AG04450 (cell line): ENCODE results near the gene NDUFB10. TPM values are rescaled to one million over a fixed set of nuclear protein-coding genes. Genes with fewer than 3 reads are reported as not detected.
"Not testable (repeated sequence)": the region's sequence is repeated elsewhere in the genome, so short reads cannot be mapped to it uniquely, and the experiment has no call there.

Experiments used
- CTCF ChIA-PET: fragments of 300-600, 350-600 bp; formaldehyde crosslinking; extraction: SDS; loops from one replicate; lab custom pipeline; 2022; ENCODE audit warnings: antibody characterized with exemption, inconsistent platforms; lab: Charles Lee
- POLR2A ChIA-PET: fragments of 350-600 bp; formaldehyde crosslinking; extraction: SDS; loops from one replicate; lab custom pipeline; 2021; ENCODE audit warnings: antibody characterized with exemption, inconsistent platforms; lab: Yijun Ruan, JAX
- DNase-seq: peaks from one replicate; pipeline ENCODE4 v3.0.0-alpha.2; 2011; ENCODE audit warnings: low read depth, low spot score
- H3K27ac ChIP-seq: one replicate; pipeline ENCODE4 v1.5.1; 2012; ENCODE audit warnings: low read depth, low read length, control low read depth
- H3K27me3 ChIP-seq: one replicate; pipeline ENCODE4 v1.6.0; 2012; ENCODE audit warnings: low read length; ENCODE audit not compliant: control insufficient read depth, insufficient read depth
- H3K4me3 ChIP-seq: 2 replicates; pipeline ENCODE4 v1.5.1; 2011; ENCODE audit warnings: mild to moderate bottlenecking, low read depth, low read length, control low read depth
- H3K9me3 ChIP-seq: 2 replicates; pipeline ENCODE4 v1.5.1; 2012; ENCODE audit warnings: low read length; ENCODE audit not compliant: control insufficient read depth, insufficient read depth
- polyA plus RNA-seq: library from polyadenylated mRNA; depleted of rRNA; stranded (reverse); fragments of >200 nt; gene quantifications from 2 replicates; pipeline ENCODE4 v1.2.3, GENCODE V29; 2011
- TF ChIP-seq, protein P1 (sequence below): IDR thresholded peaks from 2 replicates; pipeline ENCODE4 v1.5.1; 2011; ENCODE audit warnings: low read depth, low read length, control low read depth, inconsistent platforms

NDUFB10 gene
- polyA plus RNA-seq, 1 experiment: 126 TPM

DNA sequence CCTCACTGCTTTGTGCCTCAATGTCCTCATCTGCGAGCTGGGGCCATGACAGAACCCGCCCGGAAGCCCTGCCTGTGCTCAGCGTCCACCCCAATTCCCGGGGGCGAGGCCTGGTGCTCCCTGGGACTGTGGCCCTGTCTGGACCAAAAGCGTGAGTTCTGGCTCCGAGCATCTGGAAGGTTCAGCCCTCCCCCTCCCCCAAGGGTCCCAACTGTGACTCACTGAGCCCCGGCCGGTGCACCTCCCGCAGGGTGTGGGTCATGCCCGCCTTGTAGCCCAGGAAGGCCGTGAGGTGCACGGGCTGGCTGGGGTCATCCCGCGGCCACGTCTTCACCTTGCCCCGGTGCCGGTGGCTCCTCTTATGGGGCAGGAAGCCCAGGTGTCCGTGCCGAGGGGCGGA is 5.6 kb upstream of the NDUFB10 start:
- no peak overlapping the region for H3K27ac ChIP-seq
- H3K4me3 ChIP-seq: no peak overlapping the region
- POLR2A ChIA-PET: interaction anchor here (1.1 kb wide), 1 partner anchor 11 kb away, joined by 4 read pairs; the partner anchor contains the start of gene RPS2
- no peaks in the 10 kb centered on the region for H3K27me3 ChIP-seq
- TF ChIP-seq, protein P1, sequence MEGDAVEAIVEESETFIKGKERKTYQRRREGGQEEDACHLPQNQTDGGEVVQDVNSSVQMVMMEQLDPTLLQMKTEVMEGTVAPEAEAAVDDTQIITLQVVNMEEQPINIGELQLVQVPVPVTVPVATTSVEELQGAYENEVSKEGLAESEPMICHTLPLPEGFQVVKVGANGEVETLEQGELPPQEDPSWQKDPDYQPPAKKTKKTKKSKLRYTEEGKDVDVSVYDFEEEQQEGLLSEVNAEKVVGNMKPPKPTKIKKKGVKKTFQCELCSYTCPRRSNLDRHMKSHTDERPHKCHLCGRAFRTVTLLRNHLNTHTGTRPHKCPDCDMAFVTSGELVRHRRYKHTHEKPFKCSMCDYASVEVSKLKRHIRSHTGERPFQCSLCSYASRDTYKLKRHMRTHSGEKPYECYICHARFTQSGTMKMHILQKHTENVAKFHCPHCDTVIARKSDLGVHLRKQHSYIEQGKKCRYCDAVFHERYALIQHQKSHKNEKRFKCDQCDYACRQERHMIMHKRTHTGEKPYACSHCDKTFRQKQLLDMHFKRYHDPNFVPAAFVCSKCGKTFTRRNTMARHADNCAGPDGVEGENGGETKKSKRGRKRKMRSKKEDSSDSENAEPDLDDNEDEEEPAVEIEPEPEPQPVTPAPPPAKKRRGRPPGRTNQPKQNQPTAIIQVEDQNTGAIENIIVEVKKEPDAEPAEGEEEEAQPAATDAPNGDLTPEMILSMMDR: no peak
- CTCF ChIA-PET: no interaction called here
- DNase-seq: no peak
- H3K9me3 ChIP-seq: peaks cover 3% of the 10 kb centered on the region; the same call in 1 of the 2 replicates

GRCh38 chr16:1957434-1958142 is 1.8 kb upstream of the NDUFB10 start:
- H3K27me3 ChIP-seq, H3K27ac ChIP-seq, DNase-seq, H3K9me3 ChIP-seq, H3K4me3 ChIP-seq: not testable (repeated sequence)
- ChIA-PET CTCF (interaction anchor here (2.2 kb wide), 1 partner anchor 183 kb away, joined by 7 read pairs; no protein-coding TSS in a partner anchor), POLR2A (interaction anchor here (1.1 kb wide), 1 partner anchor 14 kb away, joined by 6 read pairs; the partner anchor contains the start of gene MSRB1)

- CTCF ChIA-PET: interaction anchor here (2.2 kb wide), 1 partner anchor 182 kb away, joined by 7 read pairs; no protein-coding TSS in a partner anchor
- H3K9me3 ChIP-seq, POLR2A ChIA-PET, DNase-seq, H3K4me3 ChIP-seq, H3K27ac ChIP-seq, H3K27me3 ChIP-seq: not testable (repeated sequence)
Observed at GRCh38 chr16:1958143-1958491, 1.2 kb upstream of the NDUFB10 start.

- peak overlapping the region; percentile 43 for H3K4me3 ChIP-seq
- TF ChIP-seq, protein P1: no peak
- peak overlapping the region; percentile 21 for H3K27ac ChIP-seq
- CTCF ChIA-PET: interaction anchor here (2.2 kb wide), 1 partner anchor 182 kb away, joined by 7 read pairs; no protein-coding TSS in a partner anchor
- no peaks in the 10 kb centered on the region for H3K27me3 ChIP-seq
- POLR2A ChIA-PET: no interaction called here
- H3K9me3 ChIP-seq: peaks cover 3% of the 10 kb centered on the region; the same call in 1 of the 2 replicates
- no peak for DNase-seq
Observed at GRCh38 chr16:1958715-1959268, 546 bp upstream of the NDUFB10 start.

- peak overlapping the region; percentile 86 for H3K4me3 ChIP-seq
- no peaks in the 10 kb centered on the region for H3K27me3 ChIP-seq
- ChIA-PET POLR2A (interaction anchor here (0.6 to 1.7 kb wide), 6 partner anchors 10 to 194 kb away, joined by 3 to 9 read pairs (median 6); partner anchors contain the start of genes MSRB1, RAB26, TBL3 and TRAF7), CTCF (interaction anchor here (1.7 kb wide), 1 partner anchor 180 kb away, joined by 5 read pairs; no protein-coding TSS in a partner anchor)
- H3K27ac ChIP-seq: peak overlapping the region; percentile 40
- H3K9me3 ChIP-seq: peaks cover 3% of the 10 kb centered on the region; the same call in 1 of the 2 replicates
- TF ChIP-seq, protein P1: no peak
- DNase-seq: no peak
Observed at GRCh38 chr16:1960665-1961630, 1.6 kb downstream of the NDUFB10 start.
